ENCODE measurements around the gene CPLX3. TPM values are rescaled to one million over a fixed set of nuclear protein-coding genes. Genes with fewer than 3 reads are reported as not detected.

Gene CPLX3
- total RNA-seq, 1 donor from 2014 or later, result not detected

GRCh38 chr15:74815121-74815934 is 11.1 kb upstream of the CPLX3 start:
- Mint-ChIP-seq H3K4me3 (ENCODE audit: unreplicated experiment) (no peak overlapping the region), H3K9me3 (ENCODE audit: unreplicated experiment) (no peaks in the 10 kb centered on the region), H3K27me3 (ENCODE audit: unreplicated experiment) (no peaks in the 10 kb centered on the region), H3K36me3 (ENCODE audit: unreplicated experiment) (no peaks in the 10 kb centered on the region), H3K27ac (ENCODE audit: unreplicated experiment) (no peak overlapping the region), H3K4me1 (ENCODE audit: unreplicated experiment) (peaks cover 5% of the 10 kb centered on the region)
- TF ChIP-seq CTCF (IDR thresholded peaks at IDR 0.05), result no peak
- no peak for DNase-seq (ENCODE audit: extremely low spot score, unreplicated experiment)

- DNase-seq (ENCODE audit: extremely low spot score, unreplicated experiment), result no peak
- H3K9me3 Mint-ChIP-seq (ENCODE audit: unreplicated experiment), result no peaks in the 10 kb centered on the region
These were observed 10.5 kb upstream of the CPLX3 start for GRCh38 chr15:74815961-74816360.

GRCh38 chr15:74816624-74817369 is 9.6 kb upstream of the CPLX3 start:
- TF ChIP-seq CTCF (IDR thresholded peaks at IDR 0.05), result no peak
- Mint-ChIP-seq H3K27me3 (ENCODE audit: unreplicated experiment) (no peaks in the 10 kb centered on the region), H3K27ac (ENCODE audit: unreplicated experiment) (no peak overlapping the region), H3K9me3 (ENCODE audit: unreplicated experiment) (no peaks in the 10 kb centered on the region), H3K4me3 (ENCODE audit: unreplicated experiment) (no peak overlapping the region), H3K36me3 (ENCODE audit: unreplicated experiment) (no peaks in the 10 kb centered on the region), H3K4me1 (ENCODE audit: unreplicated experiment) (peaks cover 3% of the 10 kb centered on the region)
- DNase-seq (ENCODE audit: extremely low spot score, unreplicated experiment), result no peak

More at GRCh38 chr15:74815961-74816360, 10.5 kb upstream of the CPLX3 start:
- no peak for TF ChIP-seq CTCF (IDR thresholded peaks at IDR 0.05)
- Mint-ChIP-seq H3K4me1 (ENCODE audit: unreplicated experiment) (peaks cover 5% of the 10 kb centered on the region), H3K4me3 (ENCODE audit: unreplicated experiment) (no peak overlapping the region), H3K27me3 (ENCODE audit: unreplicated experiment) (no peaks in the 10 kb centered on the region), H3K36me3 (ENCODE audit: unreplicated experiment) (no peaks in the 10 kb centered on the region), H3K27ac (ENCODE audit: unreplicated experiment) (no peak overlapping the region)

- H3K36me3 Mint-ChIP-seq (ENCODE audit: unreplicated experiment), result no peaks in the 10 kb centered on the region
- DNase-seq (ENCODE audit: extremely low spot score, unreplicated experiment), result no peak
- H3K4me3 Mint-ChIP-seq (ENCODE audit: unreplicated experiment), result no peak overlapping the region
- TF ChIP-seq CTCF (IDR thresholded peaks at IDR 0.05), result peak; percentile 28
- H3K9me3 Mint-ChIP-seq (ENCODE audit: unreplicated experiment), result no peaks in the 10 kb centered on the region
- no peak overlapping the region for H3K27ac Mint-ChIP-seq (ENCODE audit: unreplicated experiment)
- no peaks in the 10 kb centered on the region for H3K27me3 Mint-ChIP-seq (ENCODE audit: unreplicated experiment)
- H3K4me1 Mint-ChIP-seq (ENCODE audit: unreplicated experiment), result peaks cover 3% of the 10 kb centered on the region
These were observed 9.1 kb upstream of the CPLX3 start for GRCh38 chr15:74817370-74817737.

GRCh38 chr15:74820056-74820455 is 6.4 kb upstream of the CPLX3 start:
- Mint-ChIP-seq H3K27ac (ENCODE audit: unreplicated experiment) (no peak overlapping the region), H3K4me1 (ENCODE audit: unreplicated experiment) (peaks cover 3% of the 10 kb centered on the region), H3K9me3 (ENCODE audit: unreplicated experiment) (no peaks in the 10 kb centered on the region), H3K36me3 (ENCODE audit: unreplicated experiment) (no peaks in the 10 kb centered on the region), H3K27me3 (ENCODE audit: unreplicated experiment) (peaks cover 13% of the 10 kb centered on the region), H3K4me3 (ENCODE audit: unreplicated experiment) (no peak overlapping the region)
- TF ChIP-seq CTCF (IDR thresholded peaks at IDR 0.05), result no peak
- no peak for DNase-seq (ENCODE audit: extremely low spot score, unreplicated experiment)
